GM12878 (cell line): ENCODE measurements around the gene PID1. TPM values are rescaled to one million over a fixed set of nuclear protein-coding genes. Genes with fewer than 3 reads are reported as not detected.

Source experiments
- ATAC-seq: fragments of 200-7000 bp; cut with Tn5 transposase; 3 replicates; pipeline ENCODE4 v1.9.1; 2020; ENCODE audit warnings: mild to moderate bottlenecking, moderate library complexity
- Bru-seq: library from RNA; stranded (reverse); fragments of 400-500 nt; gene quantifications from one replicate; lab custom pipeline; 2021; lab: Mats Ljungman, UMichigan
- BruChase-seq, 2 experiments: library from RNA; stranded (reverse); fragments of 400-500 nt; gene quantifications; one replicate each; lab custom pipeline; 2021; lab: Mats Ljungman, UMichigan
- BruUV-seq: library from RNA; stranded (reverse); fragments of 400-500 nt; replicated peaks from 2 replicates; lab custom pipeline; 2021; lab: Mats Ljungman, UMichigan
- CTCF ChIA-PET: fragments of 300-600 bp; sonication (Branson Sonifier 250); formaldehyde crosslinking; extraction: SDS; loops from one replicate; lab custom pipeline; 2021; ENCODE audit warnings: inconsistent platforms; lab: Yijun Ruan, JAX
- POLR2A ChIA-PET: fragments of 350-600 bp; formaldehyde crosslinking; extraction: SDS; loops from one replicate; lab custom pipeline; 2021; ENCODE audit warnings: inconsistent platforms; lab: Charles Lee
- RAD21 ChIA-PET: fragments of 300-600 bp; sonication (Branson Sonifier 250); formaldehyde crosslinking; loops from one replicate; lab custom pipeline; 2023; ENCODE audit warnings: antibody characterized with exemption; ENCODE audit not compliant: unreplicated experiment; lab: Charles Lee
- SMC1A ChIA-PET: fragments of 300-600 bp; sonication (Branson Sonifier 250); formaldehyde crosslinking; loops from one replicate; lab custom pipeline; 2023; ENCODE audit not compliant: unreplicated experiment, uncharacterized antibody; lab: Charles Lee
- DNase-seq: peaks from one replicate; pipeline ENCODE4 v3.0.0-alpha.2; 2011; ENCODE audit warnings: low read depth, low spot score
- FAIRE-seq: peaks from 3 replicates; lab custom pipeline; 2011; peaks lifted over from hg19 to GRCh38; lab: Jason Lieb, UNC
- H2AFZ ChIP-seq: 2 replicates; pipeline ENCODE4 v1.6.0; 2011; ENCODE audit warnings: low read depth, low read length, control low read depth; ENCODE audit not compliant: control insufficient read depth
- H3K27ac ChIP-seq: 2 replicates; pipeline ENCODE4 v1.5.1; 2011; ENCODE audit warnings: control low read depth; ENCODE audit not compliant: control insufficient read depth, insufficient read depth
- H3K27me3 ChIP-seq, 2 experiments: replicated peaks in 1 of 2; 2 replicates each; pipeline versions ENCODE4 v1.6.0 to v1.6.1; 2011; ENCODE audit warnings: low read length in 1 of 2; ENCODE audit not compliant: control insufficient read depth in 2 of 2, insufficient read depth in 2 of 2
- H3K36me3 ChIP-seq, 2 experiments: 2 replicates each; pipeline ENCODE4 v1.5.1; 2011; ENCODE audit warnings: low read length in 1 of 2; ENCODE audit not compliant: control insufficient read depth in 2 of 2, insufficient read depth in 2 of 2
- H3K4me1 ChIP-seq: 2 replicates; pipeline ENCODE4 v1.6.1; 2011; ENCODE audit warnings: mild to moderate bottlenecking, low read length, moderate library complexity, mixed read lengths; ENCODE audit not compliant: control insufficient read depth, insufficient read depth
- H3K4me2 ChIP-seq: 2 replicates; pipeline ENCODE4 v1.6.0; 2011; ENCODE audit warnings: control low read depth; ENCODE audit not compliant: control insufficient read depth, insufficient read depth
- H3K4me3 ChIP-seq: fragments of 200-600 bp; sonication (generic); 2 replicates; pipeline ENCODE4 v1.5.1; 2016
- H3K79me2 ChIP-seq: 2 replicates; pipeline ENCODE4 v1.6.0; 2011; ENCODE audit warnings: low read length; ENCODE audit not compliant: control insufficient read depth, insufficient read depth
- H3K9ac ChIP-seq: 2 replicates; pipeline ENCODE4 v1.8.0; 2011; ENCODE audit warnings: low read length, control low read depth, mixed read lengths; ENCODE audit not compliant: control insufficient read depth, insufficient read depth
- H3K9me3 ChIP-seq: replicated peaks from 3 replicates; pipeline ENCODE4 v1.5.1; 2011; ENCODE audit warnings: mild to moderate bottlenecking, low read length; ENCODE audit not compliant: control insufficient read depth, insufficient read depth
- H4K20me1 ChIP-seq: 2 replicates; pipeline ENCODE4 v1.6.0; 2011; ENCODE audit not compliant: control insufficient read depth, insufficient read depth
- CREM ChIP-seq: IDR thresholded peaks from 2 replicates; pipeline ENCODE4 v1.6.1; 2014; ENCODE audit warnings: antibody characterized with exemption, low read depth
- JUND ChIP-seq: IDR thresholded peaks from 2 replicates; pipeline ENCODE4 v1.6.1; 2012; ENCODE audit warnings: low read depth, mild to moderate bottlenecking, low read length, improper control_type of control experiment, moderate library complexity
- RELB ChIP-seq: fragments of 450-650 bp; IDR thresholded peaks from 2 replicates; pipeline ENCODE4 v1.6.1; 2017; ENCODE audit warnings: low read depth, mild to moderate bottlenecking, moderate library complexity
- WGBS: methylation state at CpG from one replicate; pipeline ENCODE4 v1.1.6; 2016; ENCODE audit warnings: low lambda C conversion rate; ENCODE audit not compliant: insufficient replicate concordance, insufficient coverage; ENCODE audit errors: missing lambda C conversion rate; 5-methylcytosine and 5-hydroxymethylcytosine counted together
- in situ Hi-C: fragments of 300-500 bp; cut with MboI; formaldehyde crosslinking; loops from 9 replicates; pipeline ENCODE4 v1.14.3; 2018; ENCODE audit warnings: mixed read lengths
- intact Hi-C: fragments of 100-400 bp; cut with micrococcal nuclease; formaldehyde crosslinking; loops from one replicate; pipeline ENCODE4 v1.14.2; 2022; ENCODE audit not compliant: unreplicated experiment
- long read RNA-seq, 2 experiments: library from polyadenylated mRNA; unstranded; transcript quantifications; one replicate each; pipeline ENCODE4 v2.0.0, GENCODE V29; 2019 to 2020
- polyA minus RNA-seq, 3 experiments: library from RNA; depleted of rRNA, polyadenylated mRNA; stranded (reverse); fragments of >200 nt; gene quantifications; 2 replicates each; pipeline ENCODE4 v1.2.3, GENCODE V29; 2011
- polyA plus RNA-seq, 11 experiments: library from polyadenylated mRNA; depleted of rRNA in 4 of 11; unstranded in 6 of 11; stranded (reverse) in 5 of 11; fragments of >200 nt; fragmentation: Nextera tagmentation in 4 of 11; fragmentation: Illumina TruSeq in 1 of 11; extraction: Ambion mirVana in 4 of 11; extraction: Trizol in 1 of 11; gene quantifications; 1 replicate in 1 of 11; 2 replicates in 10 of 11; pipeline versions ENCODE4 v1.2.1 to v1.2.3, GENCODE V29; 2011 to 2016; ENCODE audit warnings: inconsistent platforms in 2 of 11, missing spikeins in 2 of 11, low read depth in 1 of 11
- total RNA-seq, 4 experiments: library from RNA; depleted of rRNA in 3 of 4; stranded (reverse); fragments of >200 nt in 3 of 4; fragmentation: Illumina TruSeq in 1 of 4; extraction: Trizol in 1 of 4; gene quantifications; 2 replicates each; pipeline versions ENCODE4 v1.2.1 to v1.2.3, GENCODE V29; 2013 to 2021

PID1 gene
- not detected in 2 replicates for total RNA-seq (2013; cell fraction: nucleolus; rRNA removed)
- not detected in 2 replicates for total RNA-seq (2014; rRNA removed)
- total RNA-seq (2014; rRNA removed; fragmentation: Illumina TruSeq; extraction: Trizol) = not detected in 2 replicates
- not detected in 2 replicates for total RNA-seq (2021)
- polyA plus RNA-seq (2011; ENCODE audit: low read depth) = not detected
- not detected in 2 replicates for polyA plus RNA-seq (2011; rRNA removed)
- not detected in 2 replicates for polyA plus RNA-seq (2011; cell fraction: cytosol; rRNA removed)
- polyA plus RNA-seq (2011; cell fraction: nucleus; rRNA removed) = not detected in 2 replicates
- not detected in 2 replicates for polyA plus RNA-seq (2012)
- polyA plus RNA-seq (2014; fragmentation: Illumina TruSeq; extraction: Trizol) = not detected in 2 replicates
- not detected for polyA plus RNA-seq (2014; fragmentation: Nextera tagmentation; extraction: Ambion mirVana)
- not detected in 2 replicates for polyA plus RNA-seq (2014; rRNA removed)
- not detected for polyA plus RNA-seq (2016; fragmentation: Nextera tagmentation; extraction: Ambion mirVana)
- polyA minus RNA-seq (2011; rRNA and poly(A)+ RNA removed) = not detected in 2 replicates
- not detected in 2 replicates for polyA minus RNA-seq (2011; cell fraction: cytosol; rRNA and poly(A)+ RNA removed)
- not detected in 2 replicates for polyA minus RNA-seq (2011; cell fraction: nucleus; rRNA and poly(A)+ RNA removed)
- percentile 0 among the genes with signal in this experiment for Bru-seq, nascent RNA
- BruChase-seq, experiment 1, labeled RNA remaining after a 6-hour chase = not detected
- not detected for BruChase-seq, experiment 2, labeled RNA remaining after a 2-hour chase
- long read RNA-seq, experiment 1 = 0 reads
- long read RNA-seq, experiment 2 = 0 reads

- BruUV-seq = no TSS peak
- intact Hi-C loops = loop anchor here (5.0 kb wide), 1 partner anchor 1378 kb away; no protein-coding TSS in a partner anchor
- RAD21 ChIA-PET = no interaction called here
Observed at GRCh38 chr2:229270551-229271410, at the start of gene PID1. Gene PID1 (minus strand): TSS chr2:229271287. CDS start chr2:229271043, 244 bp downstream.

More at GRCh38 chr2:229270551-229271410, at the start of gene PID1:
- H3K9me3 ChIP-seq = no peaks in the 10 kb centered on the region
- no peak within 1 kb of the TSS for H3K4me2 ChIP-seq
- TF ChIP-seq JUND = no peak
- no peak for TF ChIP-seq CREM
- no peak for TF ChIP-seq RELB
- POLR2A ChIA-PET = no interaction called here
- no peak within 1 kb of the TSS for H3K27ac ChIP-seq
- no peaks in the 10 kb centered on the region for H3K4me1 ChIP-seq
- no peaks in the 10 kb centered on the region for H3K79me2 ChIP-seq
- SMC1A ChIA-PET = no interaction called here
- no peaks in the 10 kb centered on the region for H3K36me3 ChIP-seq
- in situ Hi-C loops = no loop called here
- DNase-seq = no peak
- H4K20me1 ChIP-seq = no peaks in the 10 kb centered on the region
- no peak for FAIRE-seq
- H3K9ac ChIP-seq = no peak within 1 kb of the TSS
- H3K4me3 ChIP-seq = no peak within 1 kb of the TSS
- 3% methylated on average over 40 of the region's 68 CpGs for WGBS
- H3K27me3 ChIP-seq = peaks cover 0 to 3% of the 10 kb centered on the region in 2 experiments; a peak in 2 of 4 replicates
- ATAC-seq = no peak
- CTCF ChIA-PET = no interaction called here
- no peak within 1 kb of the TSS for H2AFZ ChIP-seq
